Measurements from ENCODE around the gene TMEM236. TPM values are rescaled to one million over a fixed set of nuclear protein-coding genes. Genes with fewer than 3 reads are reported as not detected.

Gene TMEM236
- total and polyA plus RNA-seq, 9 of the 15 experiments (the other 6 are each of a cell fraction or from before 2014, with no cell fraction given): 0.04 to 0.13 (median 0.04) TPM; not detected in 4

DNA sequence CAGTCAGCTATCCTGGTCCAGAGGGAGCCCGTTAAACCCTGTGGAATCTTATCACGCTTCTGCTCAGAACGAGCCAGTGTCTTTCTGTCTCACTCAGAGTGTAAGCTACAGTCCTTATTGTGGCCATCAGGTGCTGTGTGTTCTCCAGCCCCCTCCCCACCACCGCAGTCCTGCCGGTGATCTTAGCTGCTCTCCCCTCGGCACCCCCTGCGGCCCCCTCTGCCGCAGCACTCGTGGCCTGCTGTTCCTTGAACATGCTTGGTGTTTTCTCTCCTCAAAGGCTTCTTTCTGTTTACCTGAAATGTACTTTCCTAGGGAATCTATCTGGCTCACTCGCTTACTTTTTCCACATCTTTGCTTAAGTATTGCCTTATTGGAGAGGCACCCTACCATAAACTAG lies 38.2 kb upstream of the TMEM236 start (continued):
- TF ChIP-seq, protein P1, sequence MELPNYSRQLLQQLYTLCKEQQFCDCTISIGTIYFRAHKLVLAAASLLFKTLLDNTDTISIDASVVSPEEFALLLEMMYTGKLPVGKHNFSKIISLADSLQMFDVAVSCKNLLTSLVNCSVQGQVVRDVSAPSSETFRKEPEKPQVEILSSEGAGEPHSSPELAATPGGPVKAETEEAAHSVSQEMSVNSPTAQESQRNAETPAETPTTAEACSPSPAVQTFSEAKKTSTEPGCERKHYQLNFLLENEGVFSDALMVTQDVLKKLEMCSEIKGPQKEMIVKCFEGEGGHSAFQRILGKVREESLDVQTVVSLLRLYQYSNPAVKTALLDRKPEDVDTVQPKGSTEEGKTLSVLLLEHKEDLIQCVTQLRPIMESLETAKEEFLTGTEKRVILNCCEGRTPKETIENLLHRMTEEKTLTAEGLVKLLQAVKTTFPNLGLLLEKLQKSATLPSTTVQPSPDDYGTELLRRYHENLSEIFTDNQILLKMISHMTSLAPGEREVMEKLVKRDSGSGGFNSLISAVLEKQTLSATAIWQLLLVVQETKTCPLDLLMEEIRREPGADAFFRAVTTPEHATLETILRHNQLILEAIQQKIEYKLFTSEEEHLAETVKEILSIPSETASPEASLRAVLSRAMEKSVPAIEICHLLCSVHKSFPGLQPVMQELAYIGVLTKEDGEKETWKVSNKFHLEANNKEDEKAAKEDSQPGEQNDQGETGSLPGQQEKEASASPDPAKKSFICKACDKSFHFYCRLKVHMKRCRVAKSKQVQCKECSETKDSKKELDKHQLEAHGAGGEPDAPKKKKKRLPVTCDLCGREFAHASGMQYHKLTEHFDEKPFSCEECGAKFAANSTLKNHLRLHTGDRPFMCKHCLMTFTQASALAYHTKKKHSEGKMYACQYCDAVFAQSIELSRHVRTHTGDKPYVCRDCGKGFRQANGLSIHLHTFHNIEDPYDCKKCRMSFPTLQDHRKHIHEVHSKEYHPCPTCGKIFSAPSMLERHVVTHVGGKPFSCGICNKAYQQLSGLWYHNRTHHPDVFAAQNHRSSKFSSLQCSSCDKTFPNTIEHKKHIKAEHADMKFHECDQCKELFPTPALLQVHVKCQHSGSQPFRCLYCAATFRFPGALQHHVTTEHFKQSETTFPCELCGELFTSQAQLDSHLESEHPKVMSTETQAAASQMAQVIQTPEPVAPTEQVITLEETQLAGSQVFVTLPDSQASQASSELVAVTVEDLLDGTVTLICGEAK (IDR thresholded peaks at IDR 0.05): no peak
- TF ChIP-seq, protein P1 (CRISPR knock-in tag; IDR thresholded peaks at IDR 0.05): no peak
- no peak for TF ChIP-seq HCFC1 (IDR thresholded peaks at IDR 0.05; ENCODE audit: low read depth, low read length)
- no peak for TF ChIP-seq DACH1 (IDR thresholded peaks at IDR 0.05; ENCODE audit: partially characterized antibody)
- TF ChIP-seq UBTF (IDR thresholded peaks at IDR 0.05; ENCODE audit: borderline replicate concordance in 1 of 2, low read depth in 2 of 2, low read length in 2 of 2): no peak
- no peak for TF ChIP-seq ELK3 (CRISPR knock-in tag; IDR thresholded peaks at IDR 0.05)
- no peak for TF ChIP-seq CREBBP (IDR thresholded peaks at IDR 0.05; ENCODE audit: low read depth, low read length)
- no peak for TF ChIP-seq MYNN (IDR thresholded peaks at IDR 0.05)
- no peak for TF ChIP-seq MYNN (CRISPR knock-in tag; IDR thresholded peaks at IDR 0.05)
- no peak for TF ChIP-seq CHCHD3 (CRISPR knock-in tag; IDR thresholded peaks at IDR 0.05)
